Activated T-helper 2 cell treated with anti-CD3 and anti-CD28 coated beads, Interferon-gamma antibody, Interleukin-2, Interleukin-4, amounts not matched to agents 10 μg/mL and 5 μg/mL and 100 μg/mL, durations not matched to agents 14 hours and 24 hours and 36 hours (primary cell): ENCODE data around the gene ZNF524. TPM values are rescaled to one million over a fixed set of nuclear protein-coding genes. Genes with fewer than 3 reads are reported as not detected.

ENCODE experiments used
- DNase-seq: peaks from one replicate; pipeline ENCODE4 v3.0.0; 2021; ENCODE audit warnings: low spot score
- H3K27ac Mint-ChIP-seq: one replicate; pipeline ENCODE4 v1.8.0; 2021; ENCODE audit warnings: mixed read lengths
- H3K27me3 Mint-ChIP-seq: one replicate; pipeline ENCODE4 v1.8.0; 2021; ENCODE audit warnings: low read depth, mixed read lengths
- H3K36me3 Mint-ChIP-seq: one replicate; pipeline ENCODE4 v1.8.0; 2021; ENCODE audit warnings: low read depth, mixed read lengths
- H3K4me1 Mint-ChIP-seq: one replicate; pipeline ENCODE4 v1.8.0; 2021; ENCODE audit warnings: low read depth, mixed read lengths
- H3K4me3 Mint-ChIP-seq: one replicate; pipeline ENCODE4 v1.8.0; 2021; ENCODE audit warnings: low read depth, mild to moderate bottlenecking, moderate library complexity, mixed read lengths
- H3K9me3 Mint-ChIP-seq: one replicate; pipeline ENCODE4 v1.8.0; 2021; ENCODE audit warnings: mixed read lengths
- intact Hi-C: fragments of 100-400 bp; cut with micrococcal nuclease; formaldehyde crosslinking; loops from one replicate; pipeline ENCODE4 v1.15.1; 2023
- total RNA-seq: library from RNA; stranded (reverse); gene quantifications from 2 replicates; pipeline ENCODE4 v1.2.3, GENCODE V29; 2022

The ZNF524 gene
- total RNA-seq, 1 donor from 2014 or later = 19.7 TPM

- no peak for DNase-seq
- Mint-ChIP-seq H3K4me1 (peaks cover 20% of the 10 kb centered on the region), H3K4me3 (no peak overlapping the region), H3K9me3 (no peaks in the 10 kb centered on the region), H3K36me3 (peaks cover 33% of the 10 kb centered on the region), H3K27me3 (no peaks in the 10 kb centered on the region), H3K27ac (no peak overlapping the region)
- intact Hi-C loops = loop anchor here (10.0 kb wide), 1 partner anchor 225 kb away; the partner anchor contains the start of genes RPL28 and TMEM238
These were observed 9.2 kb downstream of the ZNF524 start for GRCh38 chr19:55609326-55609725.

GRCh38 chr19:55611300-55611982, 11.4 kb downstream of the ZNF524 start:
- Mint-ChIP-seq H3K27me3 (no peaks in the 10 kb centered on the region), H3K27ac (no peak overlapping the region), H3K9me3 (no peaks in the 10 kb centered on the region), H3K4me3 (no peak overlapping the region), H3K4me1 (peaks cover 12% of the 10 kb centered on the region), H3K36me3 (peaks cover 34% of the 10 kb centered on the region)
- no peak for DNase-seq
- intact Hi-C loops = no loop called here

- H3K4me3 Mint-ChIP-seq = no peak overlapping the region
- H3K27me3 Mint-ChIP-seq = no peaks in the 10 kb centered on the region
- no peaks in the 10 kb centered on the region for H3K9me3 Mint-ChIP-seq
- H3K4me1 Mint-ChIP-seq = peaks cover 6% of the 10 kb centered on the region
- intact Hi-C loops = no loop called here
- DNase-seq = no peak
- peaks cover 35% of the 10 kb centered on the region for H3K36me3 Mint-ChIP-seq
- H3K27ac Mint-ChIP-seq = no peak overlapping the region
These were observed 12.0 kb downstream of the ZNF524 start for GRCh38 chr19:55611983-55612645.

GRCh38 chr19:55613396-55613795, 13.3 kb downstream of the ZNF524 start:
- Mint-ChIP-seq H3K4me1 (peaks cover 2% of the 10 kb centered on the region), H3K27me3 (no peaks in the 10 kb centered on the region), H3K36me3 (peaks cover 34% of the 10 kb centered on the region), H3K27ac (no peak overlapping the region), H3K9me3 (no peaks in the 10 kb centered on the region), H3K4me3 (no peak overlapping the region)
- intact Hi-C loops = no loop called here
- no peak for DNase-seq

- Mint-ChIP-seq H3K36me3 (peaks cover 31% of the 10 kb centered on the region), H3K9me3 (no peaks in the 10 kb centered on the region), H3K4me3 (no peak overlapping the region), H3K27ac (no peak overlapping the region), H3K27me3 (no peaks in the 10 kb centered on the region), H3K4me1 (peaks cover 2% of the 10 kb centered on the region)
- intact Hi-C loops = no loop called here
- DNase-seq = no peak
These were observed 14.0 kb downstream of the ZNF524 start for GRCh38 chr19:55613930-55614710.

- no peak for DNase-seq
- no peaks in the 10 kb centered on the region for H3K27me3 Mint-ChIP-seq
- intact Hi-C loops = no loop called here
- no peak overlapping the region for H3K4me3 Mint-ChIP-seq
- H3K9me3 Mint-ChIP-seq = no peaks in the 10 kb centered on the region
- no peak overlapping the region for H3K27ac Mint-ChIP-seq
- H3K4me1 Mint-ChIP-seq = no peaks in the 10 kb centered on the region
- peaks cover 30% of the 10 kb centered on the region for H3K36me3 Mint-ChIP-seq
These were observed 14.8 kb downstream of the ZNF524 start for GRCh38 chr19:55614711-55615542.

- Mint-ChIP-seq H3K4me3 (no peak overlapping the region), H3K4me1 (peaks cover 7% of the 10 kb centered on the region), H3K27ac (no peak overlapping the region), H3K9me3 (no peaks in the 10 kb centered on the region), H3K36me3 (peaks cover 34% of the 10 kb centered on the region), H3K27me3 (no peaks in the 10 kb centered on the region)
- DNase-seq = no peak
- intact Hi-C loops = no loop called here
These were observed 15.7 kb downstream of the ZNF524 start for GRCh38 chr19:55615543-55616394.

- H3K9me3 Mint-ChIP-seq = no peaks in the 10 kb centered on the region
- H3K27me3 Mint-ChIP-seq = no peaks in the 10 kb centered on the region
- no peak overlapping the region for H3K4me3 Mint-ChIP-seq
- H3K4me1 Mint-ChIP-seq = peaks cover 7% of the 10 kb centered on the region
- H3K27ac Mint-ChIP-seq = no peak overlapping the region
- DNase-seq = no peak
- peaks cover 36% of the 10 kb centered on the region for H3K36me3 Mint-ChIP-seq
- intact Hi-C loops = no loop called here
These were observed 16.3 kb downstream of the ZNF524 start for GRCh38 chr19:55616395-55616875.

- Mint-ChIP-seq H3K4me1 (peaks cover 7% of the 10 kb centered on the region), H3K36me3 (peaks cover 33% of the 10 kb centered on the region), H3K27ac (no peak overlapping the region), H3K9me3 (no peaks in the 10 kb centered on the region), H3K27me3 (no peaks in the 10 kb centered on the region), H3K4me3 (no peak overlapping the region)
- intact Hi-C loops = no loop called here
- DNase-seq = no peak
These were observed 17.3 kb downstream of the ZNF524 start for GRCh38 chr19:55617426-55617825.

- DNase-seq = no peak
- H3K27ac Mint-ChIP-seq = no peak overlapping the region
- intact Hi-C loops = no loop called here
These were observed 18.3 kb downstream of the ZNF524 start for GRCh38 chr19:55618426-55618825.

GRCh38 chr19:55619286-55619685, 19.2 kb downstream of the ZNF524 start:
- H3K36me3 Mint-ChIP-seq = peaks cover 31% of the 10 kb centered on the region

More at GRCh38 chr19:55618426-55618825, 18.3 kb downstream of the ZNF524 start:
- Mint-ChIP-seq H3K9me3 (no peaks in the 10 kb centered on the region), H3K36me3 (peaks cover 28% of the 10 kb centered on the region), H3K4me1 (peaks cover 10% of the 10 kb centered on the region), H3K27me3 (no peaks in the 10 kb centered on the region), H3K4me3 (no peak overlapping the region)

More at GRCh38 chr19:55619286-55619685, 19.2 kb downstream of the ZNF524 start:
- H3K4me3 Mint-ChIP-seq = no peak overlapping the region
- intact Hi-C loops = no loop called here
- H3K4me1 Mint-ChIP-seq = peaks cover 15% of the 10 kb centered on the region
- H3K27me3 Mint-ChIP-seq = no peaks in the 10 kb centered on the region
- no peaks in the 10 kb centered on the region for H3K9me3 Mint-ChIP-seq
- DNase-seq = no peak
- no peak overlapping the region for H3K27ac Mint-ChIP-seq
